ENCODE data around the gene MTUS2.

MTUS2 gene

GRCh38 chr13:29108068-29108786 is 288.1 kb downstream of the MTUS2 start:
- no peak for DNase-seq (ENCODE audit: low spot score)

- DNase-seq (ENCODE audit: low spot score), result peak; percentile 16
Measured at GRCh38 chr13:29109987-29110386, 289.8 kb downstream of the MTUS2 start.

- DNase-seq (ENCODE audit: low spot score), result no peak
Measured at GRCh38 chr13:29111446-29111845, 291.3 kb downstream of the MTUS2 start.

- DNase-seq (ENCODE audit: low spot score), result no peak
Measured at GRCh38 chr13:29115842-29116241, 295.7 kb downstream of the MTUS2 start.

- DNase-seq (ENCODE audit: low spot score), result no peak
Measured at GRCh38 chr13:29117663-29118062, 297.5 kb downstream of the MTUS2 start.

GRCh38 chr13:29118471-29118870 is 298.3 kb downstream of the MTUS2 start:
- DNase-seq (ENCODE audit: low spot score), result no peak

GRCh38 chr13:29125191-29125933 is 305.2 kb downstream of the MTUS2 start:
- no peak for DNase-seq (ENCODE audit: low spot score)

GRCh38 chr13:29125934-29126424 is 305.8 kb downstream of the MTUS2 start:
- DNase-seq (ENCODE audit: low spot score), result no peak

GRCh38 chr13:29129616-29130015 is 309.5 kb downstream of the MTUS2 start:
- DNase-seq (ENCODE audit: low spot score), result no peak

GRCh38 chr13:29131159-29131558 is 311.0 kb downstream of the MTUS2 start:
- no peak for DNase-seq (ENCODE audit: low spot score)

- no peak for DNase-seq (ENCODE audit: low spot score)
Measured at GRCh38 chr13:29131881-29132668, 311.9 kb downstream of the MTUS2 start.

- no peak for DNase-seq (ENCODE audit: low spot score)
Measured at GRCh38 chr13:29136341-29136740, 316.2 kb downstream of the MTUS2 start.

- DNase-seq (ENCODE audit: low spot score), result no peak
Measured at GRCh38 chr13:29137016-29137415, 316.9 kb downstream of the MTUS2 start.

- DNase-seq (ENCODE audit: low spot score), result no peak
Measured at GRCh38 chr13:29137995-29138394, 317.9 kb downstream of the MTUS2 start.

GRCh38 chr13:29140277-29140676 is 320.1 kb downstream of the MTUS2 start:
- DNase-seq (ENCODE audit: low spot score), result peak; percentile 28

- no peak for DNase-seq (ENCODE audit: low spot score)
Measured at GRCh38 chr13:29143847-29144246, 323.7 kb downstream of the MTUS2 start.

GRCh38 chr13:29154390-29154789 is 334.3 kb downstream of the MTUS2 start:
- no peak for DNase-seq (ENCODE audit: low spot score)

GRCh38 chr13:29156136-29156535 is 336.0 kb downstream of the MTUS2 start:
- DNase-seq (ENCODE audit: low spot score), result no peak

- DNase-seq (ENCODE audit: low spot score), result no peak
Measured at GRCh38 chr13:29159871-29160270, 339.7 kb downstream of the MTUS2 start.

- DNase-seq (ENCODE audit: low spot score), result no peak
Measured at GRCh38 chr13:29160862-29161261, 340.7 kb downstream of the MTUS2 start.

GRCh38 chr13:29161676-29162075 is 341.5 kb downstream of the MTUS2 start:
- no peak for DNase-seq (ENCODE audit: low spot score)

- peak; percentile 5 for DNase-seq (ENCODE audit: low spot score)
Measured at GRCh38 chr13:29162638-29163235, 342.6 kb downstream of the MTUS2 start.
